Right lobe of liver (tissue), 6 donors: Measurements from ENCODE around the gene SLC22A16. TPM values are rescaled to one million over a fixed set of nuclear protein-coding genes. Genes with fewer than 3 reads are reported as not detected.
"Not testable (repeated sequence)": the region's sequence is repeated elsewhere in the genome, so short reads cannot be mapped to it uniquely, and the experiment has no call there.

Experiments
- ATAC-seq, 4 donors: fragments of 200-7000 bp; cut with Tn5 transposase; one replicate each; pipeline ENCODE4 v1.9.1; 2020; ENCODE audit warnings: mild to moderate bottlenecking in 4 of 4, moderate library complexity in 4 of 4
- DNase-seq, 3 donors: peaks; one replicate each; pipeline ENCODE4 v3.0.0-alpha.2; 2020
- H3K27ac ChIP-seq, 3 donors: fragments of 200-600 bp; one replicate each; pipeline ENCODE4 v1.8.0; 2022
- H3K27me3 ChIP-seq, 2 donors: fragments of 200-600 bp; one replicate each; pipeline ENCODE4 v1.8.0; 2022
- H3K36me3 ChIP-seq, 4 donors: fragments of 200-600 bp; sonication (generic) in 1 of 4; one replicate each; pipeline versions ENCODE4 v1.5.1 to v1.8.0; 2017 to 2022; ENCODE audit warnings: control low read depth in 1 of 4
- H3K4me1 ChIP-seq, 4 donors: fragments of 200-600 bp; sonication (generic) in 1 of 4; one replicate each; pipeline versions ENCODE4 v1.5.1 to v1.8.0; 2017 to 2022; ENCODE audit warnings: control low read depth in 1 of 4
- H3K4me3 ChIP-seq, 3 donors: fragments of 200-600 bp; one replicate each; pipeline ENCODE4 v1.8.0; 2022
- H3K9me3 ChIP-seq, 4 donors: fragments of 200-600 bp; sonication (generic) in 1 of 4; one replicate each; pipeline versions ENCODE4 v1.5.1 to v1.8.0; 2017 to 2022; ENCODE audit warnings: control low read depth in 1 of 4
- CTCF ChIP-seq, 4 donors: fragments of 200-600 bp in 3 of 4; fragments of 450-650 bp in 1 of 4; IDR thresholded peaks; one replicate each; pipeline versions ENCODE4 v1.5.1 to v1.8.0; 2016 to 2022; ENCODE audit warnings: antibody characterized with exemption in 4 of 4, mild to moderate bottlenecking in 2 of 4
- POLR2A ChIP-seq: fragments of 450-650 bp; IDR thresholded peaks from one replicate; pipeline ENCODE4 v1.6.1; 2017; ENCODE audit warnings: antibody characterized with exemption, mild to moderate bottlenecking
- WGBS: methylation state at CpG from one replicate; pipeline ENCODE4 v1.1.6; 2018; ENCODE audit warnings: low coverage, low lambda C conversion rate; ENCODE audit not compliant: insufficient coverage; ENCODE audit errors: missing lambda C conversion rate; 5-methylcytosine and 5-hydroxymethylcytosine counted together
- intact Hi-C, 2 donors: fragments of 100-400 bp; cut with DNase I; formaldehyde crosslinking; loops; one replicate each; pipeline versions ENCODE4 v1.11.2 to v1.14.1; 2022
- total RNA-seq, 6 experiments: library from RNA; depleted of rRNA in 2 of 6; stranded (reverse); fragments of >200 nt in 2 of 6; fragmentation: NEBNext Ultra II Directional in 3 of 6; extraction: Animal tissue kit (Norgen Biotek cat#: 25700) in 3 of 6; gene quantifications; one replicate each; pipeline versions ENCODE4 v1.1.0 to v1.2.4, GENCODE V29; 2016 to 2023
- donor health status: DM: no; HTN: yes; CAD: no.
- donor health status: DM: no; HTN: no; CAD: no.
- donor health status: DM: no; HTN: no; CAD: no.
- donor health status: DM: no; HTN: yes; CAD: no.
- donor health status: DM: no; HTN: yes; CAD: no.

The SLC22A16 gene
- total RNA-seq, 6 experiments from 2014 or later: 0.11 to 0.44 (median 0.31) TPM; not detected in 3

- peak; percentile 84 to 95 (median 90) for ATAC-seq
- DNase-seq: no peak
- Histone ChIP-seq H3K9me3 (no peaks in the 10 kb centered on the region), H3K27me3 (no peaks in the 10 kb centered on the region), H3K4me3 (no peak overlapping the region), H3K36me3 (no peaks in the 10 kb centered on the region), H3K4me1 (peaks cover 0 to 28% (median 12%) of the 10 kb centered on the region in 4 donors), H3K27ac (peak overlapping the region; percentile 39 to 75 (median 68))
- TF ChIP-seq POLR2A: no peak
- TF ChIP-seq CTCF (IDR thresholded peaks at IDR 0.05): no peak
- WGBS: 35% methylated on average over 2 of the region's 2 CpGs
- intact Hi-C loops: no loop called here
These were observed 40.6 kb upstream of the SLC22A16 start for GRCh38 chr6:110517034-110517433.

- 66% methylated on average over 4 of the region's 4 CpGs for WGBS
- intact Hi-C loops: no loop called here
- H3K27me3 ChIP-seq: no peaks in the 10 kb centered on the region
- no peak for ATAC-seq
- H3K36me3 ChIP-seq: no peaks in the 10 kb centered on the region
- no peak overlapping the region for H3K27ac ChIP-seq
- peaks cover 0 to 28% (median 12%) of the 10 kb centered on the region in 4 donors for H3K4me1 ChIP-seq
- TF ChIP-seq CTCF (IDR thresholded peaks at IDR 0.05): no peak
- TF ChIP-seq POLR2A: no peak
- no peaks in the 10 kb centered on the region for H3K9me3 ChIP-seq
- DNase-seq: no peak
- H3K4me3 ChIP-seq: no peak overlapping the region
These were observed 38.4 kb upstream of the SLC22A16 start for GRCh38 chr6:110514818-110515217.

GRCh38 chr6:110512991-110513390 is 36.6 kb upstream of the SLC22A16 start:
- DNase-seq (no peak), ATAC-seq (peak in 3 of 4 donors; percentile 29 to 57 (median 31))
- H3K9me3 ChIP-seq: no peaks in the 10 kb centered on the region
- H3K27me3 ChIP-seq: no peaks in the 10 kb centered on the region
- intact Hi-C loops: no loop called here
- H3K36me3 ChIP-seq: no peaks in the 10 kb centered on the region
- H3K27ac ChIP-seq: no peak overlapping the region
- no peak for TF ChIP-seq CTCF (IDR thresholded peaks at IDR 0.05)
- TF ChIP-seq POLR2A: no peak
- H3K4me1 ChIP-seq: peaks cover 0 to 25% (median 9%) of the 10 kb centered on the region in 4 donors
- H3K4me3 ChIP-seq: no peak overlapping the region

- H3K27ac ChIP-seq, H3K4me3 ChIP-seq, intact Hi-C loops, H3K36me3 ChIP-seq, H3K9me3 ChIP-seq, H3K27me3 ChIP-seq, ATAC-seq, DNase-seq: not testable (repeated sequence)
- H3K4me1 ChIP-seq: peaks cover 0 to 20% (median 7%) of the 10 kb centered on the region in 4 donors
These were observed 36.1 kb upstream of the SLC22A16 start for GRCh38 chr6:110512549-110512948.

- H3K9me3 ChIP-seq: no peaks in the 10 kb centered on the region
- no peak for DNase-seq
- H3K27me3 ChIP-seq: no peaks in the 10 kb centered on the region
- intact Hi-C loops: no loop called here
- no peak for ATAC-seq
- no CpG with 5 or more reads among the region's 1 CpG for WGBS
- TF ChIP-seq CTCF (IDR thresholded peaks at IDR 0.05) (no peak), POLR2A (no peak)
- no peak overlapping the region for H3K27ac ChIP-seq
- peaks cover 0 to 12% (median 2%) of the 10 kb centered on the region in 4 donors for H3K4me1 ChIP-seq
- no peak overlapping the region for H3K4me3 ChIP-seq
- no peaks in the 10 kb centered on the region for H3K36me3 ChIP-seq
These were observed 35.0 kb upstream of the SLC22A16 start for GRCh38 chr6:110511401-110511800.
